Purkinje cell (primary cell): ENCODE measurements around the gene UNC13A. TPM values are rescaled to one million over a fixed set of nuclear protein-coding genes. Genes with fewer than 3 reads are reported as not detected.

ENCODE experiments used
- polyA plus RNA-seq: library from polyadenylated mRNA; unstranded; fragments of >200 nt; fragmentation: Nextera tagmentation; gene quantifications from 2 replicates; pipeline ENCODE4 v1.2.1, GENCODE V29; 2014

UNC13A gene
- polyA plus RNA-seq, result 3.8 and 6.4 TPM in 2 replicates

DNA sequence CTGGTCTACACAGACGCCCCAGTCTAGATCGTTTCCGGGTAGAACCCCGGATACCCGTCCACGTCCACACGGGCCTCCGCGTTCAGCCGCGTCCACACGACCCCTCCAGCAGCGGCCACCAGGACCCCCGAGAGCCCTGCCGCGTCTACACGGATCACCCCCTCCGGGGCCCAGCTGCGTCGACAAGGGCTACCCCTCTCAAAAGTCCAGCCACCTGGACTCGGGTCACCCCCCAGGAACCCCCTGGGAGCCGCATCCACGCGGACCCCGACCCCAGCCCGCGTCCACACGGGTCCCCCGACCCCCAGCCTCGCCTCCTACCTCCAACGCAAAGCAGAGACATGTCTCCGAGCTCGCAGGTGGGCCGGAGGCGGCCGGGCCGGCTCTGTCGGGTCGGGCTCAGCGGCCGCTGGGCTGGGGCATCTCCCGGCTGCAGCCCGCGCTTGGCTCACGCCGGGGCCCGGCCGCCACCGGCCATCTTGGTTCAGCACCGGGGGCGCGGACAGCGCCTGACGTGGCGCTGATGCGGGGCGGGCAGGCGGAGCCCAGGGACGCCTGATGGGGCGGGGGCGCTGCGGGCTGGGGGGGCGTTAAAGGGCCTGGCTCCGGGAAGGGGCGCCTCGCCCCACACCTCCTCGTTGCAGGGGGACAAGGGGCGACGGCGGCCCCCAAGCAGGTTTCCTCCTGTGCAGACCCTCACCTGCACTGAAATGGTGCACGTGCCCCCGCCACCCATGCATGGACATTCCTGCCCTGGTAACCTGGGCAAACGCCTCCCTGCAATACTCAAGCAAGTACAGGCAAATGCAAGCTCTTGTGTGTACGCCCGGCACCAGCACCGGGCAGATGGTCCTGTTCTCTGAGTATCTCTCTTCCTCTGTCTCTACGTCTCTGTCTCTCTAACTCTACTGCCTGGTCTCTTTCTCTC, at the start of gene UNC13A:
Gene UNC13A (minus strand): TSS at position 498 of the 928 bp plus-strand sequence. CDS start 155 bp downstream, at position 343.

GRCh38 chr19:17718947-17719711, 31.0 kb upstream of the UNC13A start, which contains the start of gene MAP1S:
Gene MAP1S (plus strand): TSS chr19:17719480. CDS start chr19:17719503, 23 bp downstream.

GRCh38 chr19:17555480-17555928, 132.7 kb downstream of the UNC13A start, which contains the start of gene COLGALT1:
Gene COLGALT1 (plus strand): TSS chr19:17555649. CDS start chr19:17555714, 65 bp downstream.

Other genes starting within 250 kb of the UNC13A start
- gene TMEM221, start 239.7 kb downstream of the UNC13A start, polyA plus RNA-seq, result not detected in 2 replicates
- gene NXNL1, start 227.4 kb downstream of the UNC13A start, polyA plus RNA-seq, result not detected in 2 replicates
- 1.5 and 2.3 TPM in 2 replicates for gene SLC27A1, start 217.8 kb downstream of the UNC13A start, polyA plus RNA-seq
- 3.9 and 4.0 TPM in 2 replicates for gene PGLS, start 176.7 kb downstream of the UNC13A start, polyA plus RNA-seq
- gene COLGALT1, start 132.7 kb downstream of the UNC13A start, polyA plus RNA-seq, result 0.28 and 1.7 TPM in 2 replicates
- 13.4 and 20.0 TPM in 2 replicates for gene MAP1S, start 31.1 kb upstream of the UNC13A start, polyA plus RNA-seq
- 0.10 TPM in 1 of 2 replicates, not detected in the other for gene FCHO1, start 63.1 kb upstream of the UNC13A start, polyA plus RNA-seq
- gene B3GNT3, start 106.8 kb upstream of the UNC13A start, polyA plus RNA-seq, result not detected in 2 replicates
- not detected in 2 replicates for gene INSL3, start 133.2 kb upstream of the UNC13A start, polyA plus RNA-seq
- gene JAK3, start 159.6 kb upstream of the UNC13A start, polyA plus RNA-seq, result 0.19 TPM in 1 of 2 replicates, not detected in the other
- gene RPL18A, start 171.6 kb upstream of the UNC13A start, polyA plus RNA-seq, result 279 and 299 TPM in 2 replicates
- not detected in 2 replicates for gene SLC5A5, start 183.6 kb upstream of the UNC13A start, polyA plus RNA-seq
- 9.3 and 16.0 TPM in 2 replicates for gene CCDC124, start 244.7 kb upstream of the UNC13A start, polyA plus RNA-seq